Astrocyte (in vitro differentiated cells and primary cell): ENCODE results near the gene FCER2. TPM values are rescaled to one million over a fixed set of nuclear protein-coding genes. Genes with fewer than 3 reads are reported as not detected.
"Not testable (repeated sequence)": the region's sequence is repeated elsewhere in the genome, so short reads cannot be mapped to it uniquely, and the experiment has no call there.

Source experiments
- DNase-seq: peaks from one replicate; pipeline ENCODE4 v3.0.0-alpha.2; 2010; ENCODE audit warnings: low read depth
- FAIRE-seq: peaks from 2 replicates; lab custom pipeline; 2011; peaks lifted over from hg19 to GRCh38; lab: Jason Lieb, UNC
- H2AFZ ChIP-seq: 2 replicates; pipeline ENCODE4 v1.6.0; 2012; ENCODE audit warnings: low read depth, low read length, inconsistent platforms
- H3K27ac ChIP-seq: 2 replicates; pipeline ENCODE4 v1.5.1; 2011; ENCODE audit warnings: low read depth, low read length, inconsistent platforms
- H3K27me3 ChIP-seq: 2 replicates; pipeline ENCODE4 v1.6.0; 2011; ENCODE audit warnings: low read length, inconsistent platforms; ENCODE audit not compliant: insufficient read depth
- H3K36me3 ChIP-seq: 2 replicates; pipeline ENCODE4 v1.5.1; 2011; ENCODE audit warnings: low read length, inconsistent platforms; ENCODE audit not compliant: insufficient read depth
- H3K4me1 ChIP-seq: 2 replicates; pipeline ENCODE4 v1.5.1; 2011; ENCODE audit warnings: low read length, inconsistent platforms; ENCODE audit not compliant: insufficient read depth
- H3K4me2 ChIP-seq: 2 replicates; pipeline ENCODE4 v1.6.0; 2012; ENCODE audit warnings: low read length, inconsistent platforms
- H3K4me3 ChIP-seq: 2 replicates; pipeline ENCODE4 v1.5.1; 2011; ENCODE audit warnings: low read depth, mild to moderate bottlenecking, low read length, inconsistent platforms; ENCODE audit not compliant: insufficient read depth
- H3K79me2 ChIP-seq: 2 replicates; pipeline ENCODE4 v1.6.0; 2012; ENCODE audit warnings: mild to moderate bottlenecking, low read length, inconsistent platforms; ENCODE audit not compliant: insufficient read depth
- H3K9ac ChIP-seq: 2 replicates; pipeline ENCODE4 v1.6.0; 2012; ENCODE audit warnings: mild to moderate bottlenecking, low read length, inconsistent platforms
- H3K9me3 ChIP-seq: 2 replicates; pipeline ENCODE4 v1.5.1; 2012; ENCODE audit warnings: low read depth, mild to moderate bottlenecking, low read length, inconsistent platforms; ENCODE audit not compliant: insufficient read depth
- H4K20me1 ChIP-seq: 2 replicates; pipeline ENCODE4 v1.6.0; 2012; ENCODE audit warnings: low read length, inconsistent platforms; ENCODE audit not compliant: insufficient read depth
- H3K27ac Mint-ChIP-seq: one replicate; pipeline ENCODE4 v1.8.0; 2021; ENCODE audit warnings: mild to moderate bottlenecking, mixed read lengths; ENCODE audit not compliant: unreplicated experiment
- H3K27me3 Mint-ChIP-seq: one replicate; pipeline ENCODE4 v1.8.0; 2021; ENCODE audit warnings: low read depth, mixed read lengths; ENCODE audit not compliant: unreplicated experiment
- H3K36me3 Mint-ChIP-seq: one replicate; pipeline ENCODE4 v1.8.0; 2021; ENCODE audit warnings: low read depth, mixed read lengths; ENCODE audit not compliant: unreplicated experiment
- H3K4me1 Mint-ChIP-seq: one replicate; pipeline ENCODE4 v1.8.0; 2021; ENCODE audit warnings: low read depth, mixed read lengths; ENCODE audit not compliant: unreplicated experiment
- H3K4me3 Mint-ChIP-seq: one replicate; pipeline ENCODE4 v1.8.0; 2021; ENCODE audit warnings: mild to moderate bottlenecking, moderate library complexity, mixed read lengths; ENCODE audit not compliant: unreplicated experiment
- H3K9me3 Mint-ChIP-seq: one replicate; pipeline ENCODE4 v1.8.0; 2021; ENCODE audit warnings: mild to moderate bottlenecking, mixed read lengths; ENCODE audit not compliant: unreplicated experiment
- EZH2 ChIP-seq: IDR thresholded peaks from 2 replicates; pipeline ENCODE4 v1.6.1; 2012; ENCODE audit warnings: mild to moderate bottlenecking, low read length, inconsistent platforms; ENCODE audit not compliant: insufficient read depth
- total RNA-seq: library from RNA; stranded (reverse); gene quantifications from 2 replicates; pipeline ENCODE4 v1.2.1, GENCODE V29; 2021
- TF ChIP-seq, protein P1 (sequence below): IDR thresholded peaks from 2 replicates; pipeline ENCODE4 v1.5.1; 2011; ENCODE audit warnings: low read depth, mild to moderate bottlenecking, inconsistent platforms, low read length, moderate library complexity; ENCODE audit not compliant: insufficient read depth

FCER2 gene
- total RNA-seq, 1 donor from 2014 or later, result not detected

DNA sequence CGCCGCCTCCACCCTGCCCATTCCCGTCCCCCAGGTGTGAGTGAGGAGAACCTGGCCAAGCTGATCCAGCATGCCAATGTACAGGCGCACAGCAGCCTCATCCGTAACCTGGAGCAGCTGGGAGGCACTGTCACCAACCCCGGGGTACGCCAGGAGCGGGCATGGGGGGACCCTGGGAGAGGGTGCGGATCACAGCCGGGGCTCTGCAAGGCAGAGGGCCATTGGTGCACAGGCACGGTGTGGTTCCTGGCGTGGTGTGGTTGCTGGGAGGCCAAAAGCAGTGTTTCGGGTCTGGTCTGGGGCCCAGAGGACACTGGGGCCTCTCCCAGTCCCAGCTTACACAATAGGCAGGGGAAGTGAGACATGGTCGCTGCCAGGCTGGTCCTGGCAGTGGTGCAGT lies 56.8 kb downstream of the FCER2 start:
- Mint-ChIP-seq H3K27ac (no peak overlapping the region), H3K4me3 (no peak overlapping the region), H3K4me1 (no peaks in the 10 kb centered on the region), H3K27me3 (peaks cover 6% of the 10 kb centered on the region), H3K9me3 (no peaks in the 10 kb centered on the region), H3K36me3 (peaks cover 1% of the 10 kb centered on the region)
- Histone ChIP-seq H3K9me3 (peaks cover 1% of the 10 kb centered on the region), H3K4me3 (no peak overlapping the region), H3K79me2 (no peaks in the 10 kb centered on the region), H4K20me1 (no peaks in the 10 kb centered on the region), H3K9ac (no peak overlapping the region), H3K36me3 (no peaks in the 10 kb centered on the region), H3K27me3 (no peaks in the 10 kb centered on the region), H2AFZ (no peak overlapping the region), H3K27ac (no peak overlapping the region), H3K4me2 (no peak overlapping the region), H3K4me1 (no peaks in the 10 kb centered on the region)
- TF ChIP-seq, protein P1, sequence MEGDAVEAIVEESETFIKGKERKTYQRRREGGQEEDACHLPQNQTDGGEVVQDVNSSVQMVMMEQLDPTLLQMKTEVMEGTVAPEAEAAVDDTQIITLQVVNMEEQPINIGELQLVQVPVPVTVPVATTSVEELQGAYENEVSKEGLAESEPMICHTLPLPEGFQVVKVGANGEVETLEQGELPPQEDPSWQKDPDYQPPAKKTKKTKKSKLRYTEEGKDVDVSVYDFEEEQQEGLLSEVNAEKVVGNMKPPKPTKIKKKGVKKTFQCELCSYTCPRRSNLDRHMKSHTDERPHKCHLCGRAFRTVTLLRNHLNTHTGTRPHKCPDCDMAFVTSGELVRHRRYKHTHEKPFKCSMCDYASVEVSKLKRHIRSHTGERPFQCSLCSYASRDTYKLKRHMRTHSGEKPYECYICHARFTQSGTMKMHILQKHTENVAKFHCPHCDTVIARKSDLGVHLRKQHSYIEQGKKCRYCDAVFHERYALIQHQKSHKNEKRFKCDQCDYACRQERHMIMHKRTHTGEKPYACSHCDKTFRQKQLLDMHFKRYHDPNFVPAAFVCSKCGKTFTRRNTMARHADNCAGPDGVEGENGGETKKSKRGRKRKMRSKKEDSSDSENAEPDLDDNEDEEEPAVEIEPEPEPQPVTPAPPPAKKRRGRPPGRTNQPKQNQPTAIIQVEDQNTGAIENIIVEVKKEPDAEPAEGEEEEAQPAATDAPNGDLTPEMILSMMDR, result no peak
- no peak for TF ChIP-seq EZH2
- no peak for DNase-seq
- FAIRE-seq, result no peak

DNA sequence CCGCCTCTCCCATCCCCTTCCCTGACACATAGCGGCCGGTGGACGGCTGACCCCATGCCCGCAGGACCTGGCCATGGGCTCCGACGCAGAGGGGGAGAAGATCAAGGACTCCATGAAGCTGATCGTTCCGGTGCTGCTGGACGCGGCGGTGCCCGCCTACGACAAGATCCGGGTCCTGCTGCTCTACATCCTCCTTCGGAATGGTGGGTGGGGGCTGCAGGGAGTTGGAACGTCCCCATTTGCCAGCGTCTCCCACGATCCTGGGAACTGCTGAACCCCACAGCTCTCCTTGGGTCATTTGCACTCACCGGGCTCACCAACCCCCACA lies 57.4 kb downstream of the FCER2 start:
- Mint-ChIP-seq H3K9me3 (no peaks in the 10 kb centered on the region), H3K36me3 (peaks cover 1% of the 10 kb centered on the region), H3K27ac (no peak overlapping the region), H3K4me1 (no peaks in the 10 kb centered on the region), H3K27me3 (peaks cover 2% of the 10 kb centered on the region), H3K4me3 (no peak overlapping the region)
- no peak overlapping the region for H3K4me3 ChIP-seq
- peaks cover 5% of the 10 kb centered on the region for H3K9me3 ChIP-seq
- FAIRE-seq (no peak), DNase-seq (no peak)
- H3K9ac ChIP-seq, result no peak overlapping the region
- TF ChIP-seq, protein P1, result no peak
- TF ChIP-seq EZH2, result no peak
- no peaks in the 10 kb centered on the region for H3K4me1 ChIP-seq
- H3K4me2 ChIP-seq, result no peak overlapping the region
- no peak overlapping the region for H3K27ac ChIP-seq
- H3K79me2 ChIP-seq, result no peaks in the 10 kb centered on the region
- no peaks in the 10 kb centered on the region for H3K27me3 ChIP-seq
- H2AFZ ChIP-seq, result no peak overlapping the region
- H3K36me3 ChIP-seq, result no peaks in the 10 kb centered on the region
- no peaks in the 10 kb centered on the region for H4K20me1 ChIP-seq

DNA sequence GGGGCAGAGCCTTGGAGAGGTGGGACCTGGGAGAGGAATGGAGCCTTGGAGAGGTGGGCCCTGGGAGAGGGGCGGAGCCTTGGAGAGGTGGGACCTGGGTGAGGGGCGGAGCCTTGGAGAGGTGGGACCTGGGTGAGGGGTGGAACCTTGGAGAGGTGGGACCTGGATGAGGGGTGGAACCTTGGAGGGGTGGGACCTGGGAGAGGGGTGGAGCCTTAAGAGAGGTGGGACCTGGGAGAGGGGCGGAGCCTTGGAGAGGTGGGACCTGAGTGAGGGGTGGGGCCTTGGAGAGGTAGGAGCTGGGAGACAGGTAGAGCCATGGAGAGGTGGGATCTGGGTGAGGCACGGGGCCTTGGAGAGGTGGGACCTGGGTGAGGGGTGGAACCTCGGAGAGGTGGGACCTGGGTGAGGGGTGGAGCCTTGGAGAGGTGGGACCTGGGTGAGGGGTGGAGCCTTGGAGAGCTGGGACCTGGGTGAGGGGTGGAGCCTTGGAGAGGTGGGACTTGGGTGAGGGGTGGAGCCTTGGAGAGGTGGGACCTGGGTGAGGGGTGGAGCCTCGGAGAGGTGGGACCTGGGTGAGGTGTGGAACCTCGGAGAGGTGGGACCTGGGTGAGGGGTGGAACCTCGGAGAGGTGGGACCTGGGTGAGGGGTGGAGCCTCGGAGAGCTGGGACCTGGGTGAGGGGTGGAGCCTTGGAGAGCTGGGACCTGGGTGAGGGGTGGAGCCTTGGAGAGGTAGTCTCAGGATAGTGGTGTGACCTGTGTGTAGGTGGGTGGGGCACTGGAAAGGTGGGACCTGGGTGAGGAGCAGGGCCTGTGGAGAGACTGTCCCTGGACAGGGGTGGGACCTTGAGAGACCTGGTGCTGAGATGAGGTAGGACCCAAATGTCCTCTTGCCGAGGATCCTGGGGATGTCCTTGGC lies 58.0 kb downstream of the FCER2 start:
- H3K27me3 Mint-ChIP-seq, H3K9ac ChIP-seq, H3K27ac Mint-ChIP-seq, H4K20me1 ChIP-seq, H3K36me3 Mint-ChIP-seq, H3K4me1 ChIP-seq, H3K9me3 ChIP-seq, H3K4me2 ChIP-seq, H2AFZ ChIP-seq, DNase-seq, H3K4me3 Mint-ChIP-seq, H3K9me3 Mint-ChIP-seq, H3K79me2 ChIP-seq, FAIRE-seq, H3K27me3 ChIP-seq, H3K27ac ChIP-seq, H3K4me1 Mint-ChIP-seq, H3K4me3 ChIP-seq, H3K36me3 ChIP-seq: not testable (repeated sequence)
